Measurements from ENCODE around the gene LAMC3. TPM values are rescaled to one million over a fixed set of nuclear protein-coding genes. Genes with fewer than 3 reads are reported as not detected.

LAMC3 gene
- total RNA-seq, 2 experiments from 2014 or later: 0.66 to 1.7 TPM

DNA sequence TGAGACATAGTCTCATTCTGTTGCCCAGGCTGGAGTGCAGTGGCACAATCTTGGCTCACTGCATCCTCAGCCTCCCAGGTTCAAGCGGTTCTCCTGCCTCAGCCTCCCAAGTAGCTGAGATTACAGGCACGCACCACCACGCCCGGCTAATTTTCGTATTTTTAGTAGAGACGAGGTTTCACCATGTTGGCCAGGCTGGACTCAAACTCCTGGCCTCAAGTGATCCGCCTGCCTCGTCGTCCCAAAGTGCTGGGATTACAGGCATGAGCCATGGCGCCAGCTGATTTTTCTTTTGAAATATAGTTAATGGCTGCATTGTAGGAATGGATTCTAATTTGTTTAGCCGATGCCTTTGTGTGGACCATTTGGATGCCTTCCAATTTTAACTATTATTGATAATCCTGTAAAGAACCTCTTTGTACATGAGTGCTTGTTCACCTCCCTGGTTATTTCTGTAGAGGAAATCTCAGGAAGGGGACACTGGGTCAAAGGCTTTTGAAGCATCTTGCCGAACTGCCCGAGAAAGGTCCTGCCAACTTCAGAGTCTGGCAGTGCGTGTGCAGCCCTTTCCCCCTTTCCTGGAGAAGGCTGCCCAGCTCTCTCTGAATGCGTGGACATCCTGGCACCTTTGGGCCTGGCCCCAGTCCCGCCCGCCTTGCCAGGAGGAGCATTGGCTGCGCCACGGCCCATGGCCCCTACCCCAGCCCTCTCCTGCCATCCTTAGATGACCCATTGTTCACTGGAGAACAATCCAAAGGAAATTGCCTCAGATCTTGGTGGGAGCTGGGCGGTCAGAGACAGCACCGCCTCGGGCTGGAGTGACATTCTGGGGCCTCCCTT, 107.5 kb downstream of the LAMC3 start:
- TF ChIP-seq, protein P1, sequence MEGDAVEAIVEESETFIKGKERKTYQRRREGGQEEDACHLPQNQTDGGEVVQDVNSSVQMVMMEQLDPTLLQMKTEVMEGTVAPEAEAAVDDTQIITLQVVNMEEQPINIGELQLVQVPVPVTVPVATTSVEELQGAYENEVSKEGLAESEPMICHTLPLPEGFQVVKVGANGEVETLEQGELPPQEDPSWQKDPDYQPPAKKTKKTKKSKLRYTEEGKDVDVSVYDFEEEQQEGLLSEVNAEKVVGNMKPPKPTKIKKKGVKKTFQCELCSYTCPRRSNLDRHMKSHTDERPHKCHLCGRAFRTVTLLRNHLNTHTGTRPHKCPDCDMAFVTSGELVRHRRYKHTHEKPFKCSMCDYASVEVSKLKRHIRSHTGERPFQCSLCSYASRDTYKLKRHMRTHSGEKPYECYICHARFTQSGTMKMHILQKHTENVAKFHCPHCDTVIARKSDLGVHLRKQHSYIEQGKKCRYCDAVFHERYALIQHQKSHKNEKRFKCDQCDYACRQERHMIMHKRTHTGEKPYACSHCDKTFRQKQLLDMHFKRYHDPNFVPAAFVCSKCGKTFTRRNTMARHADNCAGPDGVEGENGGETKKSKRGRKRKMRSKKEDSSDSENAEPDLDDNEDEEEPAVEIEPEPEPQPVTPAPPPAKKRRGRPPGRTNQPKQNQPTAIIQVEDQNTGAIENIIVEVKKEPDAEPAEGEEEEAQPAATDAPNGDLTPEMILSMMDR (IDR thresholded peaks at IDR 0.05): no peak
- peaks cover 7% of the 10 kb centered on the region for H3K27me3 Mint-ChIP-seq
- ChIA-PET CTCF (no interaction called here), POLR2A (no interaction called here)
- Histone ChIP-seq H3K9me3 (ENCODE audit: control insufficient read depth in 1 of 2, insufficient read depth in 1 of 2, low read length in 2 of 2) (no peaks in the 10 kb centered on the region), H3K4me1 (ENCODE audit: insufficient read depth, low read length) (no peaks in the 10 kb centered on the region), H3K4me3 (ENCODE audit: low read length) (no peak overlapping the region), H3K27ac (ENCODE audit: low read depth in 1 of 2, low read length in 2 of 2) (no peak overlapping the region), H3K36me3 (ENCODE audit: insufficient read depth, low read length) (no peaks in the 10 kb centered on the region), H3K27me3 (ENCODE audit: control insufficient read depth in 1 of 2, insufficient read depth in 2 of 2, low read length in 2 of 2) (peaks cover 2 to 5% of the 10 kb centered on the region in 2 experiments)
- no peak for ATAC-seq (ENCODE audit: poor library complexity)
- H3K9me3 Mint-ChIP-seq: no peaks in the 10 kb centered on the region
- intact Hi-C loops (cut with DNase I, micrococcal nuclease): no loop called here
- no peaks in the 10 kb centered on the region for H3K36me3 Mint-ChIP-seq (ENCODE audit: low read depth)
- DNase-seq: no peak
- H3K27ac Mint-ChIP-seq: no peak overlapping the region
- no peak overlapping the region for H3K4me3 Mint-ChIP-seq
- H3K4me1 Mint-ChIP-seq (ENCODE audit: low read depth): no peaks in the 10 kb centered on the region

DNA sequence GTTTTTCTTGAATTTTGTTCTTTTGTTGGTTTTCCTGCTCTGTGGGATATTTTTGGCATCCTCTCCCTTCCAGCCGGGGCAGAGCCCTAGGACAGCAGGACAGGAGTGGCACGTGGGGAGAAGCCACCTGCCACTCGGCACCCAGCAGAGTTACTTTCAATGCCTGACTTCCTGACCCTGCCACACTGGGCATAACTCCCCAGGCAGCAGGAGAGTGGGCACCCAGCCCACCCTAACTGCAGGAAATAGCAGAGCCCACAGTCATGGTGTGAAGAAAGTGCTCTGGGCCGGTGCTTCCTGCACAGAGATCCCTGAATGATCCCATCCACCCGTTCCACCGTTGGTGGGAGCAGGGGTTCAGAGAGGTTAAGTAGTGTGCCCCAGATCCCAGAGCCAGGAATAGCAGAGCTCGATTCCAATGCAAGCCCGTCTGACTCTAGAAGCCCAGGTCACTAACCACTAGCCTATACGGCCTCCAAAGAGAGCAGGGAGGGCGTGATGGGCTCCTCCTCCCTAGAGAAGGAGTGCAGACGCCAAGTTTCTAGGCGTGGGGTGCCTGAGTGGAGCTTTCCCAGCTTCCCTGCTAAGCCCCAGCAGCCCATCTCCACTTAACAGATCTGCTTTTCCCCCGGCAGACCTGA, 108.3 kb downstream of the LAMC3 start:
- H3K36me3 Mint-ChIP-seq (ENCODE audit: low read depth): no peaks in the 10 kb centered on the region
- no peak overlapping the region for H3K27ac ChIP-seq (ENCODE audit: low read depth in 1 of 2, low read length in 2 of 2)
- no peaks in the 10 kb centered on the region for H3K4me1 Mint-ChIP-seq (ENCODE audit: low read depth)
- no peak overlapping the region for H3K4me3 ChIP-seq (ENCODE audit: low read length)
- no peaks in the 10 kb centered on the region for H3K4me1 ChIP-seq (ENCODE audit: insufficient read depth, low read length)
- no peak for ATAC-seq (ENCODE audit: poor library complexity)
- no peaks in the 10 kb centered on the region for H3K36me3 ChIP-seq (ENCODE audit: insufficient read depth, low read length)
- intact Hi-C loops (cut with DNase I, micrococcal nuclease): no loop called here
- CTCF ChIA-PET: no interaction called here
- H3K4me3 Mint-ChIP-seq: no peak overlapping the region
- no peaks in the 10 kb centered on the region for H3K9me3 Mint-ChIP-seq
- H3K9me3 ChIP-seq (ENCODE audit: control insufficient read depth in 1 of 2, insufficient read depth in 1 of 2, low read length in 2 of 2): no peaks in the 10 kb centered on the region
- POLR2A ChIA-PET: no interaction called here
- peaks cover 2 to 5% of the 10 kb centered on the region in 2 experiments for H3K27me3 ChIP-seq (ENCODE audit: control insufficient read depth in 1 of 2, insufficient read depth in 2 of 2, low read length in 2 of 2)
- no peak overlapping the region for H3K27ac Mint-ChIP-seq
- DNase-seq: no peak
- TF ChIP-seq, protein P1 (IDR thresholded peaks at IDR 0.05): no peak
- peaks cover 7% of the 10 kb centered on the region for H3K27me3 Mint-ChIP-seq

DNA sequence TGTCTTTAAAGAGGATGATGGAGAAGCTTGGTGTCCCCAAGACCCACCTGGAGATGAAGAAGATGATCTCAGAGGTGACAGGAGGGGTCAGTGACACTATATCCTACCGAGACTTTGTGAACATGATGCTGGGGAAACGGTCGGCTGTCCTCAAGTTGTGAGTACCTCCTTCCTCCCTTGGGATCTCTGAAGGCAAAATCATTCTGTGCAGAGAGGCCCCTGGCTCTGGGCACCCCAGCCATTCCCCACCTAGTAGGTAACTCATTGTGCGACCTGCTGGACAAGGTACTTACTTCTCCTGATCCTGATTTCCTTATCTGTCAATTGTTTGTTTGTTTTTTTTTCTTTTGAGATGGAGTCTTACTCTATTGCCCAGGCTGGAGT, 108.8 kb downstream of the LAMC3 start:
- DNase-seq (no peak), ATAC-seq (ENCODE audit: poor library complexity) (no peak)
- Histone ChIP-seq H3K4me1 (ENCODE audit: insufficient read depth, low read length) (no peaks in the 10 kb centered on the region), H3K9me3 (ENCODE audit: control insufficient read depth in 1 of 2, insufficient read depth in 1 of 2, low read length in 2 of 2) (no peaks in the 10 kb centered on the region), H3K27ac (ENCODE audit: low read depth in 1 of 2, low read length in 2 of 2) (no peak overlapping the region), H3K27me3 (ENCODE audit: control insufficient read depth in 1 of 2, insufficient read depth in 2 of 2, low read length in 2 of 2) (peaks cover 2 to 5% of the 10 kb centered on the region in 2 experiments), H3K4me3 (ENCODE audit: low read length) (no peak overlapping the region), H3K36me3 (ENCODE audit: insufficient read depth, low read length) (no peaks in the 10 kb centered on the region)
- intact Hi-C loops (cut with DNase I, micrococcal nuclease): no loop called here
- POLR2A ChIA-PET: no interaction called here
- Mint-ChIP-seq H3K27ac (no peak overlapping the region), H3K9me3 (no peaks in the 10 kb centered on the region), H3K4me3 (no peak overlapping the region), H3K36me3 (ENCODE audit: low read depth) (no peaks in the 10 kb centered on the region), H3K4me1 (ENCODE audit: low read depth) (no peaks in the 10 kb centered on the region), H3K27me3 (peaks cover 7% of the 10 kb centered on the region)
- CTCF ChIA-PET: no interaction called here
- TF ChIP-seq, protein P1 (IDR thresholded peaks at IDR 0.05): no peak
